ENCODE data around the gene KRTAP9-4.

KRTAP9-4 gene

DNA sequence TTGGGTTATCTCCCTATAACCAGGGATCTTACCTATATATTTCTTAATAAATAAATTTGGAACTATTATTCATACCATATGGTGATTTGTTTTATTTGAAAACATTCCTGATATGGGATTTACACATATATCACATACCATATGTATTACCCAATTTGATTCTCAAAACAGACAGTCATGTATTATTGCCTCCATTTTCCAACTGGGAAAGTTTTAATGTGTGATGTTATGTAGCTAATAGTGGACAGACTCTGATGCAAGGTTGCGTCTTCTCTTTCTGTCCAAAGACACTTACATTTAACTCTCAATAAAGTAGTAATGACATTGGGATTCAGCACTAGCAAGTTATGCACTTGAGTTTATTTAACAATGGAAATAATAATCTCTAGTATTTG lies 6.8 kb downstream of the KRTAP9-4 start:
- Histone ChIP-seq H2AK5ac (ENCODE audit: low read length, severe bottlenecking) (no peak overlapping the region), H3K18ac (ENCODE audit: low read depth in 1 of 2, low read length in 2 of 2) (no peak overlapping the region)

DNA sequence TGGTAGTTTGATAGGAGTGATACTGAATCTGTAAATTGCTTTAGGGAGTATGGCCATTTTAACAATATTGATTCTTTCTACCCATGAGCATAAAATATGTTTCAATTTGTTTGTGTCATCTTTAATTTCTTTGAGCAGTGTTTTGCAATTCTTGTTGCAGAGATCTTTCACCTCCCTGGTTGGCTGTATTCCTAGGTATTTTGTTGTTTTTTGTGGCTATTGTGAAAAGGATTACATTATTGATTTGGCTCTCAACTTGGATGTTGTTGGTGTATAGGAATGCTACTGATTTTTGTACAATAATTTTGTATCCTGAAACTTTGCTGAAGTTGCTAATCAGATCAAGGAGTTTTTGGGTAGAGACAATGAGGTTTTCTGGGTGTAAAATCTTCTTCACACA lies 8.9 kb downstream of the KRTAP9-4 start:
- no peaks in the 10 kb centered on the region for H3K9me3 ChIP-seq (ENCODE audit: control insufficient read depth, low read length)
- peaks cover 0 to 8% of the 10 kb centered on the region in 2 experiments for H3K27me3 ChIP-seq (ENCODE audit: control insufficient read depth in 1 of 2, insufficient read depth in 1 of 2, low read length in 2 of 2)
- H3K4me1 ChIP-seq (ENCODE audit: control insufficient read depth, insufficient read depth, low read depth, low read length) = no peaks in the 10 kb centered on the region
- H2AFZ ChIP-seq (ENCODE audit: low read depth, low read length) = no peak overlapping the region
- no peak for DNase-seq
- H3K36me3 ChIP-seq (ENCODE audit: control insufficient read depth in 1 of 2, insufficient read depth in 2 of 2, low read depth in 1 of 2, low read length in 2 of 2) = no peaks in the 10 kb centered on the region
- H3K23ac ChIP-seq (ENCODE audit: low read length in 2 of 2) = no peak overlapping the region
- no peak overlapping the region for H2BK15ac ChIP-seq (ENCODE audit: low read depth, poor library complexity, severe bottlenecking)
- no peak overlapping the region for H2AK5ac ChIP-seq (ENCODE audit: low read length, severe bottlenecking)
- no peak overlapping the region for H2BK5ac ChIP-seq (ENCODE audit: low read depth, low read length, poor library complexity, severe bottlenecking)
- H3K4ac ChIP-seq (ENCODE audit: low read depth in 1 of 2, low read length in 2 of 2) = no peak overlapping the region
- no peak overlapping the region for H3K27ac ChIP-seq (ENCODE audit: low read length, poor library complexity, severe bottlenecking)
- no peak overlapping the region for H3K4me3 ChIP-seq (ENCODE audit: insufficient read depth in 1 of 2, low read depth in 1 of 2, low read length in 2 of 2)
- no peak overlapping the region for H4K8ac ChIP-seq (ENCODE audit: low read length)
- H3K79me1 ChIP-seq (replicated peaks; ENCODE audit: low read length, poor library complexity, severe bottlenecking) = no peaks in the 10 kb centered on the region
- H2BK12ac ChIP-seq (ENCODE audit: low read length in 2 of 2) = no peak overlapping the region
- no peak overlapping the region for H3K9ac ChIP-seq (ENCODE audit: low read length)
- no peak overlapping the region for H3K4me2 ChIP-seq (ENCODE audit: low read length, poor library complexity, severe bottlenecking)
- no peak overlapping the region for H3K14ac ChIP-seq (ENCODE audit: low read length in 2 of 2)
- no peak overlapping the region for H3K18ac ChIP-seq (ENCODE audit: low read depth in 1 of 2, low read length in 2 of 2)
- H4K91ac ChIP-seq (ENCODE audit: low read length) = no peak overlapping the region
- H2BK120ac ChIP-seq (ENCODE audit: low read depth, low read length) = no peak overlapping the region

More for the DNA sequence above, 6.8 kb downstream of the KRTAP9-4 start:
- no peak for DNase-seq
- Histone ChIP-seq H3K9me3 (ENCODE audit: control insufficient read depth, low read length) (no peaks in the 10 kb centered on the region), H3K27ac (ENCODE audit: low read length, poor library complexity, severe bottlenecking) (no peak overlapping the region), H4K91ac (ENCODE audit: low read length) (no peak overlapping the region), H2AFZ (ENCODE audit: low read depth, low read length) (no peak overlapping the region), H3K4me3 (ENCODE audit: insufficient read depth in 1 of 2, low read depth in 1 of 2, low read length in 2 of 2) (no peak overlapping the region), H3K4ac (ENCODE audit: low read depth in 1 of 2, low read length in 2 of 2) (no peak overlapping the region), H3K23ac (ENCODE audit: low read length in 2 of 2) (no peak overlapping the region), H3K4me1 (ENCODE audit: control insufficient read depth, insufficient read depth, low read depth, low read length) (no peaks in the 10 kb centered on the region), H4K8ac (ENCODE audit: low read length) (no peak overlapping the region), H3K79me1 (replicated peaks; ENCODE audit: low read length, poor library complexity, severe bottlenecking) (no peaks in the 10 kb centered on the region), H2BK5ac (ENCODE audit: low read depth, low read length, poor library complexity, severe bottlenecking) (no peak overlapping the region), H2BK12ac (ENCODE audit: low read length in 2 of 2) (no peak overlapping the region), H2BK120ac (ENCODE audit: low read depth, low read length) (no peak overlapping the region), H3K36me3 (ENCODE audit: control insufficient read depth in 1 of 2, insufficient read depth in 2 of 2, low read depth in 1 of 2, low read length in 2 of 2) (no peaks in the 10 kb centered on the region), H3K27me3 (ENCODE audit: control insufficient read depth in 1 of 2, insufficient read depth in 1 of 2, low read length in 2 of 2) (no peaks in the 10 kb centered on the region), H3K4me2 (ENCODE audit: low read length, poor library complexity, severe bottlenecking) (no peak overlapping the region), H3K14ac (ENCODE audit: low read length in 2 of 2) (no peak overlapping the region), H2BK15ac (ENCODE audit: low read depth, poor library complexity, severe bottlenecking) (no peak overlapping the region), H3K9ac (ENCODE audit: low read length) (no peak overlapping the region)
- WGBS = no CpG with 5 or more reads among the region's 1 CpG

DNA sequence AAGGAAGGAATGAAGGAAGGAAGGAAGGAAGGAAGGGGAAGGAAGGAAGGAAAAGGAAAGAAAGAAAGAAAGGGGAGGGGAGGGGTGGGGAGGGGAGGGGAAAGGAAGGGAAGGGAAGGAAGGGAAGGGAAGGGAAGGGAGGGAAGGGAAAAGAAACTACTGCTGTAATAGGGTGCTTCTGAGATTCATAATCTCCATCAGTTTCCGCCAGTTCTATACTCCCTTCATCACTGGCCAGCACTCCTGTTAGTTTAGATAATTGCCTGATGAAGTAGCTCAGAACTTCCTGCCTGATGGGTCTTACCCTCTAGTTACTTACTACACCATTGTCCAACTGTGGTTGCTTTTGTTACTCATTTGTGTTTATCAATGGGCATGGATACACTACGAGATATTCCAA lies 13.7 kb downstream of the KRTAP9-4 start:
- H2AK5ac ChIP-seq (ENCODE audit: low read length, severe bottlenecking) = no peak overlapping the region
- no peak overlapping the region for H4K91ac ChIP-seq (ENCODE audit: low read length)
- DNase-seq = no peak
- no peak overlapping the region for H2BK15ac ChIP-seq (ENCODE audit: low read depth, poor library complexity, severe bottlenecking)
- WGBS = 59% methylated on average over 1 of the region's 2 CpGs
- H3K14ac ChIP-seq (ENCODE audit: low read length in 2 of 2) = no peak overlapping the region
- no peak overlapping the region for H2BK12ac ChIP-seq (ENCODE audit: low read length in 2 of 2)
- no peak overlapping the region for H3K4me2 ChIP-seq (ENCODE audit: low read length, poor library complexity, severe bottlenecking)
- no peak overlapping the region for H3K18ac ChIP-seq (ENCODE audit: low read depth in 1 of 2, low read length in 2 of 2)
- H2BK120ac ChIP-seq (ENCODE audit: low read depth, low read length) = no peak overlapping the region
- no peak overlapping the region for H3K23ac ChIP-seq (ENCODE audit: low read length in 2 of 2)
- H3K36me3 ChIP-seq (ENCODE audit: control insufficient read depth in 1 of 2, insufficient read depth in 2 of 2, low read depth in 1 of 2, low read length in 2 of 2) = no peaks in the 10 kb centered on the region
- H3K27me3 ChIP-seq (ENCODE audit: control insufficient read depth in 1 of 2, insufficient read depth in 1 of 2, low read length in 2 of 2) = peaks cover 0 to 22% of the 10 kb centered on the region in 2 experiments
- no peak overlapping the region for H2BK5ac ChIP-seq (ENCODE audit: low read depth, low read length, poor library complexity, severe bottlenecking)
- H3K9me3 ChIP-seq (ENCODE audit: control insufficient read depth, low read length) = no peaks in the 10 kb centered on the region
- no peak overlapping the region for H2AFZ ChIP-seq (ENCODE audit: low read depth, low read length)
- no peak overlapping the region for H3K4me3 ChIP-seq (ENCODE audit: insufficient read depth in 1 of 2, low read depth in 1 of 2, low read length in 2 of 2)
- no peak overlapping the region for H3K9ac ChIP-seq (ENCODE audit: low read length)
- H4K8ac ChIP-seq (ENCODE audit: low read length) = no peak overlapping the region
- no peaks in the 10 kb centered on the region for H3K4me1 ChIP-seq (ENCODE audit: control insufficient read depth, insufficient read depth, low read depth, low read length)
- H3K79me1 ChIP-seq (replicated peaks; ENCODE audit: low read length, poor library complexity, severe bottlenecking) = no peaks in the 10 kb centered on the region
- H3K4ac ChIP-seq (ENCODE audit: low read depth in 1 of 2, low read length in 2 of 2) = no peak overlapping the region
- H3K27ac ChIP-seq (ENCODE audit: low read length, poor library complexity, severe bottlenecking) = no peak overlapping the region

DNA sequence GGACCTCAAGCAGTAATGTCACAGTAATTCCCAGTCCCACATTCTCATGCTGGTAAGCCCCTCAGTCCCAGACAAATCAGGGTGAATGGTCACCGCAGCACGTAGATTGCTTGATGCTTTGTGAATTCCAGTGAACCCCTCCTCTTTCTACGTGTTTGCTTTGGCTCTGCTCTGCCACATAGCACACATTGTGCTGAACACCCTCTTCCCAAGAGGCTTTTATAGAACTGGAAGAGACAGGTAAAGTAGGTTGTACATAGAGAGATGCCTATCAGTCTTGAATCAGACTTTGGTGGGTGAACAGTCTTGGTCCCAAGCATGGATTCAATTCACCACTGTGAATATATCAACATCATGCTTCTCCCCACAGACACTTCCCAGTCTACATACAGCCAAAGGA lies 15.1 kb downstream of the KRTAP9-4 start:
- H3K27ac ChIP-seq (ENCODE audit: low read length, poor library complexity, severe bottlenecking) = no peak overlapping the region
- H2BK120ac ChIP-seq (ENCODE audit: low read depth, low read length) = no peak overlapping the region
- H3K4me1 ChIP-seq (ENCODE audit: control insufficient read depth, insufficient read depth, low read depth, low read length) = no peaks in the 10 kb centered on the region
- no peak overlapping the region for H4K91ac ChIP-seq (ENCODE audit: low read length)
- H3K23ac ChIP-seq (ENCODE audit: low read length in 2 of 2) = no peak overlapping the region
- no peaks in the 10 kb centered on the region for H3K36me3 ChIP-seq (ENCODE audit: control insufficient read depth in 1 of 2, insufficient read depth in 2 of 2, low read depth in 1 of 2, low read length in 2 of 2)
- no peak overlapping the region for H3K4me2 ChIP-seq (ENCODE audit: low read length, poor library complexity, severe bottlenecking)
- H3K79me1 ChIP-seq (replicated peaks; ENCODE audit: low read length, poor library complexity, severe bottlenecking) = no peaks in the 10 kb centered on the region
- no peak overlapping the region for H3K14ac ChIP-seq (ENCODE audit: low read length in 2 of 2)
- H3K4me3 ChIP-seq (ENCODE audit: insufficient read depth in 1 of 2, low read depth in 1 of 2, low read length in 2 of 2) = no peak overlapping the region
- no peak overlapping the region for H2AFZ ChIP-seq (ENCODE audit: low read depth, low read length)
- H3K9ac ChIP-seq (ENCODE audit: low read length) = no peak overlapping the region
- H3K9me3 ChIP-seq (ENCODE audit: control insufficient read depth, low read length) = no peaks in the 10 kb centered on the region
- no peak for DNase-seq
- H3K4ac ChIP-seq (ENCODE audit: low read depth in 1 of 2, low read length in 2 of 2) = no peak overlapping the region
- peaks cover 0 to 22% of the 10 kb centered on the region in 2 experiments for H3K27me3 ChIP-seq (ENCODE audit: control insufficient read depth in 1 of 2, insufficient read depth in 1 of 2, low read length in 2 of 2)
- H2BK15ac ChIP-seq (ENCODE audit: low read depth, poor library complexity, severe bottlenecking) = no peak overlapping the region
- no peak overlapping the region for H2AK5ac ChIP-seq (ENCODE audit: low read length, severe bottlenecking)
- 83% methylated on average over 2 of the region's 3 CpGs for WGBS
- no peak overlapping the region for H2BK5ac ChIP-seq (ENCODE audit: low read depth, low read length, poor library complexity, severe bottlenecking)
- no peak overlapping the region for H2BK12ac ChIP-seq (ENCODE audit: low read length in 2 of 2)
- no peak overlapping the region for H3K18ac ChIP-seq (ENCODE audit: low read depth in 1 of 2, low read length in 2 of 2)
- H4K8ac ChIP-seq (ENCODE audit: low read length) = no peak overlapping the region

Data from mesenchymal stem cell (in vitro differentiated cells and primary cell).